Measurements from ENCODE around the gene ALPG.
"Not testable (repeated sequence)": the region's sequence is repeated elsewhere in the genome, so short reads cannot be mapped to it uniquely, and the experiment has no call there.

Gene ALPG

GRCh38 chr2:232420463-232421188 lies 14.0 kb downstream of the ALPG start:
- DNase-seq, result no peak

GRCh38 chr2:232421189-232421785 lies 14.6 kb downstream of the ALPG start:
- DNase-seq, result no peak

GRCh38 chr2:232422051-232422450 lies 15.4 kb downstream of the ALPG start:
- DNase-seq, result no peak

GRCh38 chr2:232422996-232423395 lies 16.4 kb downstream of the ALPG start:
- DNase-seq, result not testable (repeated sequence)

- not testable (repeated sequence) for DNase-seq
These were observed 16.8 kb downstream of the ALPG start for GRCh38 chr2:232423407-232423806.

- no peak for DNase-seq
These were observed 25.3 kb downstream of the ALPG start for GRCh38 chr2:232431705-232432590.

GRCh38 chr2:232432598-232433184 lies 26.0 kb downstream of the ALPG start:
- no peak for DNase-seq

- DNase-seq, result not testable (repeated sequence)
These were observed 27.0 kb downstream of the ALPG start for GRCh38 chr2:232433622-232434021.

- DNase-seq, result no peak
These were observed 27.4 kb downstream of the ALPG start for GRCh38 chr2:232434091-232434490.

- no peak for DNase-seq
These were observed 28.1 kb downstream of the ALPG start for GRCh38 chr2:232434563-232435374.

GRCh38 chr2:232435375-232435648 lies 28.7 kb downstream of the ALPG start:
- no peak for DNase-seq

GRCh38 chr2:232435805-232436204 lies 29.2 kb downstream of the ALPG start:
- DNase-seq, result no peak

- no peak for DNase-seq
These were observed 29.9 kb downstream of the ALPG start for GRCh38 chr2:232436381-232437194.

GRCh38 chr2:232437195-232437571 lies 30.5 kb downstream of the ALPG start:
- no peak for DNase-seq

GRCh38 chr2:232438091-232438490 lies 31.4 kb downstream of the ALPG start:
- no peak for DNase-seq

- DNase-seq, result no peak
These were observed 32.5 kb downstream of the ALPG start for GRCh38 chr2:232438951-232439757.

GRCh38 chr2:232439758-232440135 lies 33.1 kb downstream of the ALPG start:
- no peak for DNase-seq

- peak; percentile 52 to 57 for DNase-seq
These were observed 33.8 kb downstream of the ALPG start for GRCh38 chr2:232440220-232441018.

- DNase-seq, result no peak
These were observed 34.6 kb downstream of the ALPG start for GRCh38 chr2:232441147-232441651.

- DNase-seq, result not testable (repeated sequence)
These were observed 35.3 kb downstream of the ALPG start for GRCh38 chr2:232441922-232442321.
